HG03039 (cell line): Measurements from ENCODE around the gene LYRM4.
A peak's percentile ranks its signal among the peaks of the same experiment; 100 is the strongest.

Experiments
- ATAC-seq: cut with Tn5 transposase; IDR thresholded peaks from one replicate; pipeline ENCODE4 v1.9.1; 2021; ENCODE audit warnings: mild to moderate bottlenecking, moderate library complexity; ENCODE audit not compliant: unreplicated experiment

The LYRM4 gene

GRCh38 chr6:5282191-5282623 lies 21.5 kb upstream of the LYRM4 start:
- no peak for ATAC-seq

DNA sequence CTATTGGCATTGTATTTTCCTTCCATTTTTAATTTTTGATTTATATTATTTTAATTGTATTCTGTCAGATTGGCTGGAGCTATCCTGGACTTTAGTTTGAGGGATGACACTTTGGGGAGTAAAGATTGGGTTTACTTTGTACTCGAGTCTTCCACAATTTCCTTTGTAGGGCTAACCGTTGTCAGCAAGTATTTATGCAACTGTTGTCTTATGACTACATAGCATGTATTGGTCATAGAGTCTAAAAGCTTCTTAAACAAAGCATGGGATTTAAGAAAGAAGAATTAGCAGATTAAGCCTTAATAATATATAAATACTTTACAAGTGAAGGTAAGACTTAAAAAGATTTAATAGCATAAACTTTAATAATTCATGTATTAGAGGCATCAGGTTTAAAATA lies 20.2 kb upstream of the LYRM4 start:
- ATAC-seq = no peak

DNA sequence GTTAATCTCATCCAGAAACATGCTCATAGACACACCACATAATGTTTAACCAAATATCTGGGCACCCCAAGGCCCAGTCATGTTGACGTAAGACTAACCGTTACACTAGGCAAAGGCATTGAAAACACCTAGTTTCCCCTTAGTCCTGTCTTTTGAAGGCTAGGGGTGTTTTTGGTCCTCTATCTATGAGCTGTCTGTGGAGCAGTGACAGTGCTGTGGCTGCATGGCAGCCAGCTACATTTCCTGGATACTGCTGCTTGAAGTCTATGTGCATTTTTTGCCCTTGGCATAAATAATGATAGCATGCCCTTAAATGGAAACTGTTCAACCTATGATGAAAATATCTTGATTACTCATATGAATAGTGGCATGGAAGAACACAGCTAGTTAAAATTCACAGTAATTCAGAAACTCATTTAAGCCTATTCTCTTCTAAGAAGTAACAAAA lies 19.2 kb upstream of the LYRM4 start:
- no peak for ATAC-seq

DNA sequence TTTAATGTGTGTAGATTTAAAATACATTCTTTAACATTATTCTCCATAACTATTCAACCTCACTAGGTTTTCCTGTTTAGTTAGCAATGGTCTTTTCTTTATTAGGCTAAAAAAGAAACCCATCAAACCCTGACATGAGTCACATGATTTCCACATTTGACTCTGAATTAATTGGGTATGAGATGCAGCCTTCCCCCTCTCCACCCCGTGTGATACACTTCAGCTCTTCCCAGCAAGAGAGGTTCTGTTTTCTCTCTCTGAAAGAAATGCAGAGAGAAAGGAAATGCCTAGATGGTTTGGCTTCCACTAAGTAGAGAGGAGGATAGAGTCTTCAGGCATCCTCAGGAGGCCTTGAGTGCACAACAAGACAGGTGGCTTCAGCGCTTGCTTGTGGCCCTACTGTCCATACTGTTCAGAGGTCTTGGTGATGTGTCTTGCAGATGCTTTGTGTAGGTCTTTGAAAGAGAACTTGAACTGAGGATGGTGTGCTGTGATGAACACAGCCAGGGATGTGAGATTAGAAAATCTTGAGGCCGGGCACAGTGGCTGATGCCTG lies 17.9 kb upstream of the LYRM4 start:
- no peak for ATAC-seq

DNA sequence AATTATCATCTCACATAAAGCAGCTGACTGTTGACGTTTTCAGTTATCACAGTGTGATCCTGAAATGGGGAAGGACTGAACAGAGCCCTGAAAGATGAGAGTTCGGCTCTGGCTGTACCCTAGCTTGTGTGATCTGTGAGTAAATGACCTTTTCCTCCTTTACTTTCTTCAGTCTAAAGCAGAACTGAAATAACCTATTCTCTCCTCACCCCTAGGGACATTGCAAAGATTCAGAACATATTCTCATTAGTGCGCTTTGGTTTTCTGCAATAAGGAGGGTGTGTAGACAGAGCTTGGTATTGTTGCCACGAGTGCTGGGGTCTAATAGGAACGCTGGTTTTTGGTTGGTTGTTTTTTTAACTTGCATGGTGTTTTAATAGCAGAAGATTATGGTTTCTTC lies 17.3 kb upstream of the LYRM4 start:
- peak; percentile 55 for ATAC-seq

DNA sequence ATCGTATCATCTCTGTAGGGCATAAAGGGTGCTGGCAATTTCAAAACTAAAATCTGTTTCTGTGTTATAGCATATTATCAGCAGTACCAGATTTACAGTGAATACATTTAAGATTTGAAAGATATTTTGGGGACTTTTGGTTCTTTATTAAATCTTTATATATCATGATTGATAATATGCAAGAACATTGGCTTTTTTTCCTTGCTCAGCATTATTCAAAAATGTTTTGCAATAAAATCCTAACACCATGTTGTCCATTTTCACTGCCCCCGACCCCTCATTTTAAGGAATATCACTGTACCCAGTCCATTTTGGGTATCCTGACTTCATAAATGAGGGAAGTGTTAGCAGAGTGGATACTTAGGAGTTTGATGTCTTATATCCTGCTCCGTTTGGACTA lies 16.8 kb upstream of the LYRM4 start:
- ATAC-seq = no peak

DNA sequence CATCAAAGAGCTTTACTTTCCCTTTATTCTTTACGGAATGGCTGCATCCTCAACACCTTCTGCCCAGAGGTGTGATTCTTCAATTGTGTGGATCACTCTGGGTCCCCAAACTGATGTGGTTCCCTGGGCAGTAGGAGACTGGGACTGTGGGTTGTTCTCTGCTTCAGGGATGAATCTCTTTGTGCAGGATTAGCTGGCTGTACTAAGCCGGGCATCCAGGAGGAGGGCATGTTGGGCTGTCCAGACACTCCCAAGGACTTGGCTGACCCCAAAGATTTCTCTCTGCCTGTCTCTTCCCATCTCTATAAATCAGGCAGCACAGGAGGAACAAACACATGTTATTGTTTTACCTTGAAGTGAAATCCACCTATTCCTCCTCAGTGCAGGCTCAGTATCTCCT lies 15.8 kb upstream of the LYRM4 start:
- ATAC-seq = no peak

DNA sequence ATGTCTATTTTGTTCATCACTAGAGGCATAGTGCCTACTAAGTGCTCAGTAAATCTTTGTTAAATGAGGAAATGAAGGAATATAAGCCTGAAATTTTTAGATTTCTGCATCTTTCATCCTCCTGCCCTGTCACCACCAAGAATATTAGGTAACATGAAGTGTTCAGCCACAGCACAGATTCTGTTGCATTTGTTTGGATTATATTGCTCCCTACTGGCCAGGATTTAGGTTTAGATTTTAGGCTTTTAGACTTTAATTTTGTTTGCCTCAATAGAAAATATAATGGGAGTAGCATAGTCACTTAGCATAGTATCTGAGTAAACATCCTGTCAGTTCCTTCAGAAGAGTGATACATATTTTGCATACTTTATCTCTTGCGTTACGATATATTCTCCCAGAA lies 14.7 kb upstream of the LYRM4 start:
- ATAC-seq = no peak

DNA sequence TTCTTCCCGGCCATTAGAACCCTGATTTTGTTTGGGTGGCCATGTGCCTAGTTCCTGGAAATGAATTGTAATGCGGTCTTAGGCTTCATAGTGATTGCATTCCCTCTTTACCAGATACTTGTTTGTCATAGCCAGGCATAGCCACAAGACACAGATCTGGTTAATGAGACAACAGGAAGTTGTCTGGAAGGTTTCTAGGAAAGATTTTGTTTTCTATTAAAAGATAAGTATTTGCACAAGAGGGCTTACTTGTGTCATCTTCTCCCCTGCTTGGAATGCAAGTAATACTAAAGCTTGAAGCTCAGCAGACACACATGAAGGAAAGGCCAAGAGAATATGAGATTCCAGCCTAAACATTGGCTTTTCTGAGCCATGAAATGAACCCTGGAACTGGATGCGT lies 13.5 kb upstream of the LYRM4 start:
- no peak for ATAC-seq

DNA sequence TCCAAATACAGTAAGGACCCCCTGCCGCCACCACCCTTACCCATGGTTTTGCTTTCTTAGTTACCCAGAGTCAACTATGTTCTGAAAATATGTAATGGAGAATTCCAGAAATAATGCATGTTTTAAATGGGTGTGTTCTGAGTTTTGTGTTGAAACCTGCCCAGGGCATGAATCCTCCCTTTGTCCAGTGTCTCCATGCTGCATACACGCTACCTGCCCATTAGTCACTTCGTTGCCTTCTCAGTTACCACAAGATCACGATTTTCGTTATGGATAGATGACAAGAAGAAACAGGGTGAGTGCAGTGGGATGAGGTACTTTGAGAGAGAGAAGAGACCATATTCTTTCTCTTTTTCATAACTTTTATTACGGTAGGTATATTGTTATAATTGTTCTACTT lies 11.2 kb upstream of the LYRM4 start:
- ATAC-seq = no peak

- ATAC-seq = no peak
These were observed 9.4 kb upstream of the LYRM4 start for GRCh38 chr6:5270093-5270680.

GRCh38 chr6:5266423-5266822 lies 5.7 kb upstream of the LYRM4 start:
- ATAC-seq = no peak

GRCh38 chr6:5261545-5262109 lies 877 bp upstream of the LYRM4 start:
- no peak for ATAC-seq

- ATAC-seq = peak; percentile 62
These were observed 584 bp downstream of the LYRM4 start for GRCh38 chr6:5260111-5260620.

DNA sequence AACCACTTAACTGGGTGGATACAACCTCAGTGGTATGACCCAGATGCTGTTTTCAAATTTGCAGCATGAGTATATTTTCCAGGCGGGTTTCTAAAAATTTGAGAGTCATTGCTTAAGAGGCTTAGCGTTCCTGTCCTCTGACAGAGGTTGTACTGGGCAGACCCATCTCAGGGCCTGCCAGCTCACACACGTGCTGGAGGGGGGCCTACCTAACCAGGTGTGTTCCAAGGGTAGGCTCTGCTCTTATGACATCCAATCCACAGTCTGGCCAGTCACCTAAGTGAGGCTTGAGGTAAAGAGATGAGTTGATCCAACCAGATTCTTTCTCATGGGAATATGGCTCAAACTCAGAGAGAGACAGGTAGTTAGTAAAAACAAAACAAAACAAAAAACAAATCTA lies 1.3 kb downstream of the LYRM4 start:
- no peak for ATAC-seq

DNA sequence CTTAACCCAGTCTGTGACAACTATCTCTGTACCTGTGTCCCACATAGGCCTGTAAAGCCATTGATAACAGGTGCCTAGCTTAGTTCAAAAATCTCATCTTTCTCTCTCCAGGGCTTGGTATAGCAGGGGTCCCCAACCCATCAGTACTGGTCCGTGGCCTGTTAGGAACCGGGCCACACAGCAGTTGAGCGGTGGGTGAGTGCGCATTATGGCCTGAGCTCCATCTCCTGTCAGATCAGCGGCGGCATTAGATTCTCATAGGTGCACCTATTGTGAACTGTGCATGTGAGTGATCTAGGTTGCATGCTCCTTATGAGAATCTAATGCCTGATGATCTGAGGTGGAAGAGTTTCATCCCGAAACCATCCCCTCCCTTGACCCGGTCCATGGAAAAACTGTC lies 3.4 kb downstream of the LYRM4 start:
- no peak for ATAC-seq

- ATAC-seq = no peak
These were observed 3.8 kb downstream of the LYRM4 start for GRCh38 chr6:5256952-5257351.

- no peak for ATAC-seq
These were observed 9.8 kb downstream of the LYRM4 start for GRCh38 chr6:5250911-5251310.

DNA sequence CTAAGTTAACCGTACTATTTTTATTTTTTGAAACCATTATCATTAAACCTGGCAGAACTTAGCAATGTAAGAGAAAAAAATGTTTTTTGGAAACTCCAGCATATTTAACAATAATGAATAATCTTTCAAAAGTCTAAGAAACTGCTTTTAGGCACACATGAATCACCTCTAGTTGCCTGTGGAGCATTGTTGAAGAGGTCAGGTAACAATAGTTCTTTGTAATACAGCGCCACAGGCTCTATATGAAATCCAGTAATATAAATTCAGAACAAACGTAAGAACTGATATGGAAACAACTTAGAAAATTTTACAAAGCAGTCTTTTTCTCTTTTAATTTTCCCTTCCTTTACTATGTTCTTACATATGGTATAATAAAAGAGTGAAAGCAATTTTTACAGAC lies 10.3 kb downstream of the LYRM4 start:
- ATAC-seq = no peak

- no peak for ATAC-seq
These were observed 11.2 kb downstream of the LYRM4 start for GRCh38 chr6:5249451-5250122.

DNA sequence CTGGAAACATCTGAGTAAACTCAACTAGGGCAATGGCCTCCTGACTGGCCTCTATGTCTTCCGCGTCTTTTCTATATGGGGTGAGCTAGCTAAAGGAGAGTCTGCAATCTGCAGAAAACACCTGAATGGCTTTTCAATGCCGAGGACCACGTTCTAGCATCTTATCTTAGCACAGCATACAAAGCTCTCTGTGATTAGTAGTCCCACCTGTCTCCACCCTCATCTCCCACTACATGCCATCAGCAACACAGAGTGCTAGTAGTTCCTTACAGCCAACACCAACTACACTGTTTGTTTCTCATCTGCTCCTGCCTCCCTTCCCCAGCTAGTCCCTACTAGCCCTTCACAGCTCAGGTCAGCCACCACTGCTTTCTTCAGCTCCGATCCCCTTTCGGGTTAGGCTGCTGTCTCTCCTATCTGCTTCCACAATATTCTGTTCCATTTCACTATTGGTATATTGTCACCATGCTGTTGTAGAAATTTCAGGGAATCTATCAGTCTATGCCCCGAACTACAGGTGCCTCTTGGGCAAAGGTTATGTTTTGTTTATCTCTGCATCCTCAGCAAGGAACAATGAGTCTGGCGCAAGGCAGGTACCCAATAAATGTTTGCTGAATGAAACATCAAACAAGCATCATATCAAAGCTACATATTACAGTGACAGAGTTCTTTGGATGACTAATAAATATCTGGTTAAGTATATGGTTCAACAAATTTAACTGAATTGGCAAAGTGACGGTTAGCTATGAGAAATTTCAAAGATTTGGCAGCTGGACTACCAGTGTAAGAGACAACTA lies 12.2 kb downstream of the LYRM4 start:
- ATAC-seq = no peak
